Measurements from ENCODE around the gene TRPM5. TPM values are rescaled to one million over a fixed set of nuclear protein-coding genes. Genes with fewer than 3 reads are reported as not detected.

The TRPM5 gene
- total and polyA plus RNA-seq, 2 of the 4 experiments (the other 2 are of a cell fraction): not detected

GRCh38 chr11:2461956-2462542 is 17.7 kb upstream of the TRPM5 start:
- no peak overlapping the region for H2BK120ac ChIP-seq (ENCODE audit: low read depth, low read length)
- BruUV-seq (replicated peaks): no TSS peak
- H2BK15ac ChIP-seq (ENCODE audit: low read depth, low read length): no peak overlapping the region
- H3K27ac ChIP-seq (ENCODE audit: insufficient read depth, low read length): no peak overlapping the region
- H4K8ac ChIP-seq (ENCODE audit: low read depth in 2 of 2, low read length in 2 of 2): no peak overlapping the region
- TF ChIP-seq ELK1 (IDR thresholded peaks at IDR 0.05; ENCODE audit: borderline replicate concordance, low read depth, low read length): no peak
- TF ChIP-seq FOS (IDR thresholded peaks at IDR 0.05; ENCODE audit: low read depth, low read length): no peak
- TF ChIP-seq, protein P1, sequence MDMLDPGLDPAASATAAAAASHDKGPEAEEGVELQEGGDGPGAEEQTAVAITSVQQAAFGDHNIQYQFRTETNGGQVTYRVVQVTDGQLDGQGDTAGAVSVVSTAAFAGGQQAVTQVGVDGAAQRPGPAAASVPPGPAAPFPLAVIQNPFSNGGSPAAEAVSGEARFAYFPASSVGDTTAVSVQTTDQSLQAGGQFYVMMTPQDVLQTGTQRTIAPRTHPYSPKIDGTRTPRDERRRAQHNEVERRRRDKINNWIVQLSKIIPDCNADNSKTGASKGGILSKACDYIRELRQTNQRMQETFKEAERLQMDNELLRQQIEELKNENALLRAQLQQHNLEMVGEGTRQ (IDR thresholded peaks at IDR 0.05; ENCODE audit: low read depth, low read length): no peak
- no peak for TF ChIP-seq CEBPB (IDR thresholded peaks at IDR 0.05; ENCODE audit: low read depth, low read length)
- no peak for TF ChIP-seq RFX5 (IDR thresholded peaks at IDR 0.05; ENCODE audit: low read depth, low read length)
- no peak for TF ChIP-seq MAFK (IDR thresholded peaks at IDR 0.05; ENCODE audit: low read depth, low read length)
- no peak for TF ChIP-seq CHD1 (IDR thresholded peaks at IDR 0.05; ENCODE audit: low read depth, low read length)
- no peak for TF ChIP-seq BHLHE40 (IDR thresholded peaks at IDR 0.05; ENCODE audit: low read depth, low read length)
- TF ChIP-seq MAZ (IDR thresholded peaks at IDR 0.05; ENCODE audit: borderline replicate concordance, low read depth, low read length): no peak
- TF ChIP-seq POLR2A (IDR thresholded peaks at IDR 0.05; ENCODE audit: low read depth, low read length): no peak
- no peak for TF ChIP-seq NFE2L2 (IDR thresholded peaks at IDR 0.05; ENCODE audit: low read depth, low read length)
- no peak for TF ChIP-seq RCOR1 (IDR thresholded peaks at IDR 0.05; ENCODE audit: insufficient replicate concordance, low read length)
- TF ChIP-seq SMC3 (IDR thresholded peaks at IDR 0.05; ENCODE audit: low read depth, low read length): no peak
- TF ChIP-seq, protein P2, sequence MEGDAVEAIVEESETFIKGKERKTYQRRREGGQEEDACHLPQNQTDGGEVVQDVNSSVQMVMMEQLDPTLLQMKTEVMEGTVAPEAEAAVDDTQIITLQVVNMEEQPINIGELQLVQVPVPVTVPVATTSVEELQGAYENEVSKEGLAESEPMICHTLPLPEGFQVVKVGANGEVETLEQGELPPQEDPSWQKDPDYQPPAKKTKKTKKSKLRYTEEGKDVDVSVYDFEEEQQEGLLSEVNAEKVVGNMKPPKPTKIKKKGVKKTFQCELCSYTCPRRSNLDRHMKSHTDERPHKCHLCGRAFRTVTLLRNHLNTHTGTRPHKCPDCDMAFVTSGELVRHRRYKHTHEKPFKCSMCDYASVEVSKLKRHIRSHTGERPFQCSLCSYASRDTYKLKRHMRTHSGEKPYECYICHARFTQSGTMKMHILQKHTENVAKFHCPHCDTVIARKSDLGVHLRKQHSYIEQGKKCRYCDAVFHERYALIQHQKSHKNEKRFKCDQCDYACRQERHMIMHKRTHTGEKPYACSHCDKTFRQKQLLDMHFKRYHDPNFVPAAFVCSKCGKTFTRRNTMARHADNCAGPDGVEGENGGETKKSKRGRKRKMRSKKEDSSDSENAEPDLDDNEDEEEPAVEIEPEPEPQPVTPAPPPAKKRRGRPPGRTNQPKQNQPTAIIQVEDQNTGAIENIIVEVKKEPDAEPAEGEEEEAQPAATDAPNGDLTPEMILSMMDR (conservative IDR thresholded peaks at IDR 0.05; ENCODE audit: low read depth, low read length): no peak
- TF ChIP-seq RAD21 (IDR thresholded peaks at IDR 0.05; ENCODE audit: low read length): no peak
- CTCF ChIA-PET: no interaction called here
- intact Hi-C loops (cut with micrococcal nuclease): no loop called here
- no peak overlapping the region for H3K4ac ChIP-seq (ENCODE audit: low read depth, low read length)
- dilution Hi-C loops (cut with HindIII; ENCODE audit: low sequenced_read_pairs, unreplicated experiment): no loop called here
- no peak overlapping the region for H2AK9ac ChIP-seq (replicated peaks; ENCODE audit: low read depth, low read length, poor library complexity)
- H3K9ac ChIP-seq (ENCODE audit: low read depth, low read length): no peak overlapping the region
- POLR2A ChIA-PET (ENCODE audit: unreplicated experiment): no interaction called here
- H3K79me1 ChIP-seq (ENCODE audit: low read depth in 1 of 2, low read length in 2 of 2): no peaks in the 10 kb centered on the region
- H3K9me1 ChIP-seq (ENCODE audit: insufficient read depth, low read length): no peaks in the 10 kb centered on the region
- no peaks in the 10 kb centered on the region for H4K20me1 ChIP-seq (ENCODE audit: insufficient read depth, low read length)
- no peaks in the 10 kb centered on the region for H3K36me3 ChIP-seq (ENCODE audit: control insufficient read depth, insufficient read depth, low read length)
- no peaks in the 10 kb centered on the region for H3K4me1 ChIP-seq (ENCODE audit: control insufficient read depth, insufficient read depth, low read length)
- no peak overlapping the region for H3K18ac ChIP-seq (ENCODE audit: low read depth, low read length)
- H2AK5ac ChIP-seq (ENCODE audit: low read depth, low read length): no peak overlapping the region
- no peak overlapping the region for H3K56ac ChIP-seq (ENCODE audit: extremely low read depth, insufficient read depth, low read length)
- no peak overlapping the region for H2AFZ ChIP-seq (replicated peaks; ENCODE audit: low read length, poor library complexity)
- ATAC-seq (ENCODE audit: low read depth) (no peak), DNase-seq (no peak)
- H2BK5ac ChIP-seq (ENCODE audit: low read depth, low read length, poor library complexity, severe bottlenecking): no peak overlapping the region
- in situ Hi-C loops (cut with MboI; ENCODE audit: low sequenced_read_pairs): no loop called here
- peaks cover 45% of the 10 kb centered on the region for H3K27me3 ChIP-seq (ENCODE audit: control insufficient read depth, insufficient read depth, low read length)
- H3K14ac ChIP-seq (replicated peaks; ENCODE audit: low read depth, low read length): no peak overlapping the region
- H3K23ac ChIP-seq (ENCODE audit: low read depth, low read length): no peak overlapping the region
- H3K4me2 ChIP-seq (ENCODE audit: low read depth, low read length): no peak overlapping the region
- no peak overlapping the region for H4K5ac ChIP-seq (ENCODE audit: low read depth, low read length)
- WGBS, 2 experiments (ENCODE audit: extremely low coverage in 2 of 2, insufficient read length in 1 of 2): 60% methylated on average over 8 of the region's 14 CpGs; no CpG with 5 or more reads in 1 of the 2 experiments
- H2BK20ac ChIP-seq (ENCODE audit: low read depth, low read length): no peak overlapping the region
- H4K91ac ChIP-seq (ENCODE audit: insufficient read depth, low read depth, low read length): no peak overlapping the region
- H3K9me3 ChIP-seq (ENCODE audit: control insufficient read depth, insufficient read depth, low read length): no peaks in the 10 kb centered on the region
- no peak overlapping the region for H3K4me3 ChIP-seq (ENCODE audit: insufficient read depth, low read depth, low read length)
